Fibroblast of skin of abdomen (primary cell): ENCODE results near the gene FBN3. TPM values are rescaled to one million over a fixed set of nuclear protein-coding genes. Genes with fewer than 3 reads are reported as not detected.
"Not testable (repeated sequence)": the region's sequence is repeated elsewhere in the genome, so short reads cannot be mapped to it uniquely, and the experiment has no call there.

Experiments used
- DNase-seq: peaks from one replicate; pipeline ENCODE4 v3.0.0-alpha.2; 2013
- polyA plus RNA-seq, 2 experiments: library from polyadenylated mRNA; unstranded; fragments of 120-200 nt; gene quantifications; one replicate each; pipeline ENCODE4 v1.2.1, GENCODE V29; 2013; ENCODE audit not compliant: insufficient read length in 2 of 2

The FBN3 gene
- polyA plus RNA-seq (2013, experiment 1 of 2; ENCODE audit: insufficient read length), result 0.12 TPM
- 0.11 TPM for polyA plus RNA-seq (2013, experiment 2 of 2; ENCODE audit: insufficient read length)

GRCh38 chr19:8149261-8150094 is at the start of gene FBN3:
TSS of gene FBN3 (minus strand) at chr19:8149592. CDS start at chr19:8147480, 2,112 bp downstream.
- no peak for DNase-seq

GRCh38 chr19:8196271-8196927 is 47.0 kb upstream of the FBN3 start:
- DNase-seq, result no peak

- no peak for DNase-seq
Observed at GRCh38 chr19:8194528-8195267, 45.3 kb upstream of the FBN3 start.

- DNase-seq, result no peak
Observed at GRCh38 chr19:8192221-8192820, 42.9 kb upstream of the FBN3 start.

GRCh38 chr19:8185343-8186068 is 36.1 kb upstream of the FBN3 start:
- DNase-seq, result no peak

GRCh38 chr19:8184274-8184673 is 34.9 kb upstream of the FBN3 start:
- no peak for DNase-seq

- DNase-seq, result no peak
Observed at GRCh38 chr19:8180018-8180417, 30.6 kb upstream of the FBN3 start.

- no peak for DNase-seq
Observed at GRCh38 chr19:8174706-8175105, 25.3 kb upstream of the FBN3 start.

- no peak for DNase-seq
Observed at GRCh38 chr19:8168537-8168936, 19.1 kb upstream of the FBN3 start.

- DNase-seq, result no peak
Observed at GRCh38 chr19:8167985-8168384, 18.6 kb upstream of the FBN3 start.

GRCh38 chr19:8163759-8164158 is 14.4 kb upstream of the FBN3 start:
- DNase-seq, result no peak

GRCh38 chr19:8161135-8161646 is 11.8 kb upstream of the FBN3 start:
- no peak for DNase-seq

- DNase-seq, result not testable (repeated sequence)
Observed at GRCh38 chr19:8159322-8159721, 9.9 kb upstream of the FBN3 start.

- peak; percentile 60 for DNase-seq
Observed at GRCh38 chr19:8158411-8159074, 9.2 kb upstream of the FBN3 start.

- no peak for DNase-seq
Observed at GRCh38 chr19:8155318-8155717, 5.9 kb upstream of the FBN3 start.

- not testable (repeated sequence) for DNase-seq
Observed at GRCh38 chr19:8154014-8154413, 4.6 kb upstream of the FBN3 start.

GRCh38 chr19:8151767-8152035 is 2.3 kb upstream of the FBN3 start:
- DNase-seq, result no peak

- no peak for DNase-seq
Observed at GRCh38 chr19:8150998-8151766, 1.8 kb upstream of the FBN3 start.

GRCh38 chr19:8150178-8150865 is 930 bp upstream of the FBN3 start:
- DNase-seq, result no peak
